A549 (cell line): ENCODE results near the gene TSHR. TPM values are rescaled to one million over a fixed set of nuclear protein-coding genes. Genes with fewer than 3 reads are reported as not detected.

Experiments used
- ATAC-seq, 2 experiments: fragments of 200-7000 bp in 1 of 2; fragments of >200 bp in 1 of 2; cut with Nextera tagmentation in 1 of 2; cut with Tn5 transposase in 1 of 2; 3 replicates each; pipeline versions ENCODE4 v1.8.0 to v1.9.1; 2018 to 2020; ENCODE audit warnings: mild to moderate bottlenecking in 1 of 2, moderate library complexity in 1 of 2
- CTCF ChIA-PET: fragments of 300-600 bp; sonication (Branson Sonifier 250); formaldehyde crosslinking; extraction: SDS; loops from one replicate; lab custom pipeline; 2021; ENCODE audit warnings: antibody characterized with exemption, inconsistent platforms; lab: Yijun Ruan, JAX
- POLR2A ChIA-PET: fragments of 350-600 bp; formaldehyde crosslinking; extraction: SDS; loops from one replicate; lab custom pipeline; 2021; ENCODE audit warnings: antibody characterized with exemption, inconsistent platforms; lab: Yijun Ruan, JAX
- DNase-seq, 2 experiments: peaks; one replicate each; pipeline versions ENCODE4 v3.0.0 to v3.0.0-alpha.2; 2011 to 2016; ENCODE audit warnings: low read depth in 1 of 2, low spot score in 1 of 2
- FAIRE-seq: peaks from 2 replicates; lab custom pipeline; 2011; peaks lifted over from hg19 to GRCh38; lab: Jason Lieb, UNC
- H3K27ac ChIP-seq, 2 experiments: fragments of >200 bp; sonication (Bioruptor Twin); formaldehyde crosslinking; 3 replicates each; pipeline ENCODE4 v1.5.1; 2016 to 2017
- H3K4me1 ChIP-seq: fragments of >200 bp; sonication (Bioruptor Twin); formaldehyde crosslinking; 3 replicates; pipeline ENCODE4 v1.6.1; 2016
- H3K4me2 ChIP-seq: fragments of >200 bp; sonication (Bioruptor Twin); formaldehyde crosslinking; 3 replicates; pipeline ENCODE4 v1.6.1; 2016
- H3K4me3 ChIP-seq: fragments of >200 bp; sonication (Bioruptor Twin); formaldehyde crosslinking; 3 replicates; pipeline ENCODE4 v1.5.1; 2016
- H3K9me3 ChIP-seq: fragments of >200 bp; sonication (Bioruptor Twin); formaldehyde crosslinking; 3 replicates; pipeline ENCODE4 v1.6.1; 2016
- ATOH8 ChIP-seq: fragments of 250-450 bp; sonication (Bioruptor Pico); IDR thresholded peaks from 2 replicates; pipeline ENCODE4 v1.5.0; 2020; ENCODE audit warnings: low read depth, mild to moderate bottlenecking, moderate library complexity
- CBX2 ChIP-seq: fragments of 200-600 bp; sonication (generic); IDR thresholded peaks from 2 replicates; pipeline ENCODE4 v1.6.1; 2016; ENCODE audit warnings: low read depth, mild to moderate bottlenecking, borderline replicate concordance
- CHD2 ChIP-seq: fragments of 150-350 bp; IDR thresholded peaks from 2 replicates; pipeline ENCODE4 v1.6.1; 2014; ENCODE audit warnings: low read length; ENCODE audit not compliant: partially characterized antibody
- CHD4 ChIP-seq: fragments of 200-600 bp; sonication (generic); IDR thresholded peaks from 2 replicates; pipeline ENCODE4 v1.6.1; 2016; ENCODE audit warnings: antibody characterized with exemption, mild to moderate bottlenecking, borderline replicate concordance
- EHMT2 ChIP-seq: fragments of 200-600 bp; sonication (generic); IDR thresholded peaks from 2 replicates; pipeline ENCODE4 v1.6.1; 2016; ENCODE audit warnings: antibody characterized with exemption, low read depth, mild to moderate bottlenecking, moderate library complexity
- ELK1 ChIP-seq: fragments of 150-350 bp; IDR thresholded peaks from 2 replicates; pipeline ENCODE4 v1.6.1; 2014; ENCODE audit warnings: low read depth, mild to moderate bottlenecking, low read length
- FOSB ChIP-seq: fragments of 250-450 bp; sonication (Bioruptor Pico); IDR thresholded peaks from 2 replicates; pipeline ENCODE4 v1.5.0; 2020; ENCODE audit warnings: mild to moderate bottlenecking, moderate library complexity
- FOSL2 ChIP-seq, 2 experiments: fragments of 450-650 bp in 1 of 2; fragments of >200 bp in 1 of 2; sonication (Bioruptor Twin) in 1 of 2; formaldehyde crosslinking; IDR thresholded peaks; 2 replicates each; pipeline versions ENCODE4 v1.5.0 to v1.6.1; 2016 to 2020; ENCODE audit warnings: mild to moderate bottlenecking in 1 of 2, moderate library complexity in 1 of 2
- HEYL ChIP-seq: fragments of 250-450 bp; sonication (Bioruptor Pico); IDR thresholded peaks from 2 replicates; pipeline ENCODE4 v1.8.0; 2021; ENCODE audit warnings: mild to moderate bottlenecking, moderate library complexity
- HOXA7 ChIP-seq: fragments of 250-450 bp; sonication (Bioruptor Pico); IDR thresholded peaks from 2 replicates; pipeline ENCODE4 v1.5.0; 2020; ENCODE audit warnings: mild to moderate bottlenecking, moderate library complexity
- JUN ChIP-seq, 2 experiments: fragments of >200 bp; sonication (Bioruptor Twin); formaldehyde crosslinking; IDR thresholded peaks; 2 replicates in 1 of 2; 3 replicates in 1 of 2; pipeline ENCODE4 v1.6.1; 2016 to 2017
- KDM1A ChIP-seq: fragments of 200-600 bp; sonication (generic); IDR thresholded peaks from 2 replicates; pipeline ENCODE4 v1.6.1; 2016; ENCODE audit warnings: low read depth, mild to moderate bottlenecking
- KDM5A ChIP-seq: fragments of 200-600 bp; sonication (generic); IDR thresholded peaks from 2 replicates; pipeline ENCODE4 v1.6.1; 2016; ENCODE audit warnings: antibody characterized with exemption, mild to moderate bottlenecking
- MYC ChIP-seq: IDR thresholded peaks from 2 replicates; pipeline ENCODE4 v1.6.1; 2012; ENCODE audit warnings: mild to moderate bottlenecking, inconsistent platforms, low read length, improper control_type of control experiment, borderline replicate concordance
- NFE2L2 ChIP-seq: fragments of 150-350 bp; conservative IDR thresholded peaks from 2 replicates; pipeline ENCODE4 v1.6.1; 2014; ENCODE audit warnings: low read length
- PHF8 ChIP-seq: fragments of 200-600 bp; sonication (generic); IDR thresholded peaks from 2 replicates; pipeline ENCODE4 v1.6.1; 2016; ENCODE audit warnings: low read depth, mild to moderate bottlenecking, antibody characterized with exemption, moderate library complexity, borderline replicate concordance
- POLR2A ChIP-seq: IDR thresholded peaks from 2 replicates; pipeline ENCODE4 v1.6.1; 2012; ENCODE audit warnings: mild to moderate bottlenecking, low read length
- RCOR1 ChIP-seq: fragments of 150-350 bp; IDR thresholded peaks from 2 replicates; pipeline ENCODE4 v1.6.1; 2014; ENCODE audit warnings: antibody characterized with exemption, low read length, low read depth
- RFX5 ChIP-seq: fragments of 450-650 bp; IDR thresholded peaks from 2 replicates; pipeline ENCODE4 v1.7.1; 2014; ENCODE audit warnings: antibody characterized with exemption, mild to moderate bottlenecking, moderate library complexity
- SREBF2 ChIP-seq: fragments of 450-650 bp; IDR thresholded peaks from 2 replicates; pipeline ENCODE4 v1.6.1; 2014; ENCODE audit warnings: mild to moderate bottlenecking, moderate library complexity
- TFCP2L1 ChIP-seq: fragments of 250-450 bp; sonication (Bioruptor Pico); IDR thresholded peaks from 2 replicates; pipeline ENCODE4 v1.5.0; 2021; ENCODE audit warnings: mild to moderate bottlenecking
- TP53 ChIP-seq: fragments of 250-450 bp; sonication (Bioruptor Pico); IDR thresholded peaks from 2 replicates; pipeline ENCODE4 v1.5.0; 2021; ENCODE audit warnings: mild to moderate bottlenecking, moderate library complexity
- ZFP36 ChIP-seq: fragments of 450-650 bp; IDR thresholded peaks from 2 replicates; pipeline ENCODE4 v1.6.1; 2014; ENCODE audit warnings: borderline replicate concordance; ENCODE audit not compliant: partially characterized antibody
- ZSCAN20 ChIP-seq: fragments of 250-450 bp; sonication (Bioruptor Pico); IDR thresholded peaks from 2 replicates; pipeline ENCODE4 v1.8.0; 2022; ENCODE audit warnings: mild to moderate bottlenecking, moderate library complexity
- WGBS: methylation state at CpG from one replicate; pipeline ENCODE4 v1.1.6; 2017; ENCODE audit errors: missing lambda C conversion rate; 5-methylcytosine and 5-hydroxymethylcytosine counted together
- polyA plus RNA-seq, 4 experiments: library from polyadenylated mRNA; depleted of rRNA in 3 of 4; stranded (reverse); fragments of >200 nt; fragmentation: RNase III in 1 of 4; extraction: RNeasy Plus Mini Kit Qiagen cat#74134 plus additional on column Dnase treatment in 1 of 4; gene quantifications; 2 replicates in 3 of 4; 3 replicates in 1 of 4; pipeline ENCODE4 v1.2.3, GENCODE V29; 2011 to 2017

The TSHR gene
- polyA plus RNA-seq, 2 of the 4 experiments (the other 2 are of a cell fraction): not detected

- CTCF ChIA-PET: no interaction called here
- FAIRE-seq (no peak), ATAC-seq (no peak), DNase-seq (no peak)
- 55% methylated on average over 8 of the region's 8 CpGs for WGBS
- Histone ChIP-seq H3K4me2 (no peak overlapping the region), H3K27ac (no peak overlapping the region), H3K4me3 (no peak overlapping the region), H3K9me3 (no peaks in the 10 kb centered on the region), H3K4me1 (no peaks in the 10 kb centered on the region)
- no peak for TF ChIP-seq RCOR1
- TF ChIP-seq TP53 (CRISPR knock-in tag): no peak
- no peak for TF ChIP-seq SREBF2
- no peak for TF ChIP-seq ZFP36
- no peak for TF ChIP-seq FOSB
- POLR2A ChIA-PET: no interaction called here
Observed at GRCh38 chr14:81005540-81006228, 50.3 kb downstream of the TSHR start.

GRCh38 chr14:81006266-81006665, 50.8 kb downstream of the TSHR start:
- ATAC-seq (no peak), FAIRE-seq (no peak), DNase-seq (no peak)
- Histone ChIP-seq H3K4me2 (no peak overlapping the region), H3K4me3 (no peak overlapping the region), H3K27ac (no peak overlapping the region)
- CTCF ChIA-PET: no interaction called here
- POLR2A ChIA-PET: interaction anchor here (0.7 kb wide), 1 partner anchor 39 kb away, joined by 5 read pairs; no protein-coding TSS in a partner anchor
- TF ChIP-seq HOXA7 (CRISPR knock-in tag) (no peak), HEYL (CRISPR knock-in tag) (no peak), TFCP2L1 (CRISPR knock-in tag) (no peak), ZSCAN20 (no peak)
- TF ChIP-seq, all 56 proteins: peak for 0
- no peaks in the 10 kb centered on the region for H3K9me3 ChIP-seq
- 56% methylated on average over 3 of the region's 3 CpGs for WGBS
- H3K4me1 ChIP-seq: no peaks in the 10 kb centered on the region

GRCh38 chr14:81007131-81007530, 51.7 kb downstream of the TSHR start:
- 7% methylated on average over 1 of the region's 1 CpG for WGBS
- Histone ChIP-seq H3K4me1 (no peaks in the 10 kb centered on the region), H3K9me3 (no peaks in the 10 kb centered on the region), H3K4me3 (no peak overlapping the region), H3K4me2 (no peak overlapping the region), H3K27ac (no peak overlapping the region)
- DNase-seq (no peak), ATAC-seq (no peak), FAIRE-seq (no peak)
- TF ChIP-seq FOSL2 (IDR thresholded peaks at IDR 0.05): no peak
- TF ChIP-seq FOSL2 (CRISPR knock-in tag; IDR thresholded peaks at IDR 0.05): no peak
- no peak for TF ChIP-seq KDM5A
- TF ChIP-seq CHD2: no peak
- TF ChIP-seq RFX5: no peak
- TF ChIP-seq ATOH8: no peak
- no peak for TF ChIP-seq HEYL (CRISPR knock-in tag)
- no peak for TF ChIP-seq SREBF2
- TF ChIP-seq NFE2L2: no peak
- TF ChIP-seq ELK1: no peak
- TF ChIP-seq ZSCAN20: no peak
- no peak for TF ChIP-seq KDM1A
- no peak for TF ChIP-seq CHD4
- no peak for TF ChIP-seq CBX2
- TF ChIP-seq JUN (IDR thresholded peaks at IDR 0.05): no peak
- no peak for TF ChIP-seq MYC
- no peak for TF ChIP-seq EHMT2
- TF ChIP-seq PHF8: no peak
- TF ChIP-seq POLR2A: no peak
- POLR2A ChIA-PET: no interaction called here
- CTCF ChIA-PET: no interaction called here
